HG02852 (cell line): ENCODE data around the gene GREB1.

Experiments used
- ATAC-seq: cut with Tn5 transposase; IDR thresholded peaks from one replicate; pipeline ENCODE4 v1.9.1; 2021; ENCODE audit warnings: mild to moderate bottlenecking, moderate library complexity; ENCODE audit not compliant: unreplicated experiment

Gene GREB1

DNA sequence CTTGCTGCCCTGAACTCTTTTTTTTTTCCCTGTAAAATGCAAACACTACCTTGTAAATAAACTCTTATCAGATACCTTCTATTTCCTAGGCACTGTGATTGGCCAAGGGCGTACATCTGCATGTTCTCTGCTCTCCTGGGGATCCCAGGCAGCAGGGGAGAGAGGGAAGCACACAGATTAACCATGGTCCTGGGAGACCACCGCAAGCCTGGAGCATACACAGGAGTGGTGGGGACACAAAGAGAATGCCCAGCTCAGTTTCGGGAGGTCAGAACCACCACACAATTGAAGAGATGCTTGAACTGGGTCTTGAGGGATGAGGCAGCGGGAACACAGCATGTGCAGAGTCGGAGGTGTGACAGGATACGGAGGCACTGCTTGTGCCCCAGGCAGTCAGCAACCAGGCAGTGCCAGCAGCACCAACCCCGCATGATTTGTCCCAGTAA lies 2.1 kb downstream of the GREB1 start:
- ATAC-seq = no peak

DNA sequence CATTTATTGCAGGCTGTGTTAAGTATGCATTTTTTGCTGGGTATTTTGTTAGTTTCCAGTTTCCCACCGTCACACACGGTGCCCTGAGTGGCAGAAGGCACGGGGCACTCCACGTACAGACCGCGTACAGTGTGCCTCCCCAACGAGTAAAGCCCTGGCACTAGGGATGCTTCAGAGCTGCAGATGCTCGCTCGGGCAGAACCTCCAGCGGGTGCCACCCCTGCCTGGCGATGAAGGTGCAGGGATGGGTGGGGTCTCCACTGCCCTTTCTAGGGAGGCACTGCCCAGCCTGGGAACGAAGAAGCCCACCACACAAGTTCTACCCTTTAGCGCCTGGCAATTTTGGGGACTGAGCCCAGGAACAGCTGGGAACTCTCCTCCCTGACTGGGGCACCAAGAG lies 4.1 kb downstream of the GREB1 start:
- no peak for ATAC-seq

DNA sequence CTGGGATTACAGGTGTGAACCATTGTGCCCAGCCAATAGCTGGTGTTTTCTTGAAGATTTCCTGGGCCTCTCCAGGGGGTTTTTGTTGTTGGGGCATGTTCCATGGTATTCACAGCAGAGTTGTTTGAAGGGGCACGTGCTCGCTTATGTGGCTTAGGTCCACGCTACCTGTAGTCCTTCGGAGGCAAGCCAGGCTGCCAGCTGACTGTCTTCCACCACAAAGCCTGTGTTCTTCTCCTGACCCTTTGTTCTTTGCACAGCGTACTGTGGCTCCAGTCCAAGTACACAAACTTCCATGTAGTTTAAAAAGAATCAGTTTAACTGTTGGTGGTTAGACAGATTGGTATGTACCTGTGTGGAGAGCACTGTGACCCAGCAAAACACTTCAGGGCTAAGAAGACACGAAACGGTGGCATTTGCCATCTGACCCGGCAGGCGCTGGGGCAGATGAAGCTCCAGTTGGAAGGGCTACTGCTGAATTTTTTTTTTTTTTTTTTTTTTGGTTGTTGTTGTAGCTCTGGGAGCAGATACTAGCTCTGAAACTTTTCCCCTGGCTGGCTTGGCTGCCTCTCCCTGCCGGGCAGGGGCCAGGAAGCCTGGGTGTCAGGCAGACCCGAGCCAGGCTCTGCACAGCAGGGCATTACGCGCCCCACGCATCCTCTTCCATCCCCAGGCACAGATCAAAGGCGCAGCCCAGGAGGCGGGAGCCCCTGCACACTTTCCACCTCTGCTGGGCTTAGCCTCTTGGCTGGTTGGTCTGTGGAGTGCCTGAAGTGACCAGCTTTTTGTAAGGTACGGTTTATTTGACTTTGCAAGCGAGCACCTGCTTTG lies 5.7 kb downstream of the GREB1 start:
- ATAC-seq = no peak

DNA sequence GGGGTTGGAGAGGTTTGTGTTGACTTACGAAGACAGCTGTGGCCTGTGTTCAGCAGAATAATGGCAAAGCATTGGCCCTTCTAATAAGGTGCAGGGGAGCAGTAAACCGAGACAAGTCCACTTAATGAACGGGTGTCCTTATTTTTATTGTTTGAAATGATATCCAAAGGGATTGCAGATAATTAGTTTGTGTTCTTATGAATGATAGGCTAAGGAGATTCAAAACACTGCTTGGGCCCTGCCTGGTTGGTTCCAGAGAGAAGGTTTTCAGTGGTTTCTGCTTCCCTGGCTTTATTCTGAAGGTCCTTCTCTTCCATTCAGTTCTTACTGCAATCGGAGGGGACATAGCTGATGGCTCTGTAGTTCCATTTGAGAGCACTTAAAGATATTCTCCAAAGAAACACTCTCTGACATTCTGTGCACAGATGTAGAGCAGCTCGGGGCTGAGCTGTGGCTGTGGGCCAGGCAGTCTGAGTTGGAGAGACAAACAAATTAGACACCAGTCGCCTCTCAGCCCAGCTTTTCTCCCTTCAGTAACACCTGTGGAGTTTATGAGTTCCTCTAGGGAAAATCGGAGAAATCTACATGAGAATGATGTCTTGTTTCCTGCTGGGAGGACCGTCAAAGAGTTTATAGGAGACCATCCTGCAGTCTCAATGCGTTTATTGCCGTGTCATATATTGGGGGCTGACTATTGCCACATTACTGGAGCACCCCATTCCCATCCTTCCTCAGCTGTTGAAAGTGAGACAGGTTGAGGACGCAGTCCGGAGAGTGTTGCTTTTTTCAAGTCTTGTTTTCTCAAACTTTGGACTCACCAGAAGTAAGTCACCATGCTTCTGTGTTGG lies 6.5 kb downstream of the GREB1 start:
- ATAC-seq = no peak

DNA sequence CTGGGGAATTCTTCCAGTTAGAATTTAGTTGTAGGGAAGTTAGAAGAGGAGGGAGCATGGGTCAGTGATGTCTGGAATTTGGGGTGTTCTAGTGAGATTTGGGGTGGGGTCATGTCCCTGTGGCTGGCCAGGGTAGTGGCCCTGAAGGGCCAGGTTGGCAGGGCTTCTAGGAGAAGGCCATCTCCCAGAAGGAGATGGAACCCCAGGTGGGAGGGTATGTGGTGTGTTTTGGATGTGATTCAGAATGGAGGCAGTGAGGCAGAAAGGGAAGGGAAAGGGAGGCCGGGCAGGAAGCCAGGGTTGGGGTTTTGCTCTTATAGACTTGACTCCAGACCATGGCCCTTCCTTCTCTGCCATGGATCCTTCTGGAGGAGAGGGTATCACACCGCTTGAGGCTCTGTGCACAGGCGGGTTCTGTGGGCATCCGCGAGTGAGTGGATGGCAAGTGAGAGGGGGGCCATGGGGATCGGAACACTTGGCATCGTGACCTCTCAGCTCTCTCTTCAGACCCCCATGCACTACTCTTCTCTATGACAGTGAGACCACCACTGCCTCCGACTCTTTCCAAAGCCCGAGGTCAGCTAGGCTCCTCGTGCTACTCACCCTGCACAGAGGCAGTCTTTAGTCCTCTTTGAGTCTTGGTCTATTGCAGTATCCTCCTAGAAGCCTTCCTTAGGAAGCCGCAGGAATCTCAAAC lies 7.3 kb downstream of the GREB1 start:
- ATAC-seq = no peak

DNA sequence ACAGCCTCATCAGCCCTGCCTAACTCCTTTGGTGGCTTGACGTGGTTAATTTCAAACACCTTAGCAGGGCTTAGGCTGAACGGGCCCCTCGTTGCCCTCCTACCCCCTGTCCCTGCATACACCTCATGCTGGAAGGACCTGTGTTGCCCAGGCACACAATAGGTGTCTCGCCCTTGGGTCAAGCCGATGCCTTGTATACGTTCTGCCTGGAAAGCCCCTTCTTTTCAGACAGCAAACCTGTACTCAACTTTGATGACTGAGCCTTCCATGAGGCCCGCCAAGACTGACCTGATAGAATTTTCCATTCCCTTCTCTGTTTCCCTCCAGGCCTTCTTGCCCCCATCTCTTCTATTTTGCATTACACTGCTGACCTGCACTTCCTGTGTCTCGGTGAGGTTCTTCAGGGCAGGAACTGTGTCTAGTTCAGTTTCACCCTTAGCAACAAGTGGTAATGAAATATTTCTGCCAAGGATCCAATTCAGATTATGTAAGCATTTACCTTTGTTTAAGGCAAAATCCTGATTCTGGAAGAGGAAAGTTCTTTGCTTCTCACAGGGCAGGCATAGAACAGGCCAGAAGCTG lies 7.9 kb downstream of the GREB1 start:
- no peak for ATAC-seq

DNA sequence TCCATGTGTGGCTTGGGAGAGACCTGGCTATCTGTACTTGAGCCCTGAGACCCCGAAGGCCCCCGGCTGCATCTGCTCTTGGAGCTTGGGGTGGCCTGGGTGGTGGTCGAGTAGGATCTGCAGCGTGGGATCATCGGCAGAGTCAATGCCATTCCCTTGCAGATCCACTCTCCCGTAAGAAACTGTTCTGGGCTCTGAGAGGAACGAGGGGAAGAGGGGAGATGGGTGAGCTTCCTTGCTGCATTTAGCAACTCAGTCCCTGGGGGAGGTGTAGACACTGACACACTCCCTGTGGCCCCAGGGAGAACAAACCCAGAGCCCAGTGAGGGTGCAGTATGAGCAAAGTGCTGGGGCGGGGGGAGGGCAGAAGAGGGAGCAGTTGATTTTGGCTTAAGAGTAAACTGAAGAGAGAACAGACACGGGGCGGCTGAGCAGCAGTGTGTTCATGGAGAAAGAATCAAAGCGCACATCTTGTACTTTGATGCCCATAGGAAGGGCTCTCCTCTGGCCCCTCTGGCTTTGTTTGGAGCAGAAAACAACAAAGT lies 8.5 kb downstream of the GREB1 start:
- ATAC-seq = no peak

DNA sequence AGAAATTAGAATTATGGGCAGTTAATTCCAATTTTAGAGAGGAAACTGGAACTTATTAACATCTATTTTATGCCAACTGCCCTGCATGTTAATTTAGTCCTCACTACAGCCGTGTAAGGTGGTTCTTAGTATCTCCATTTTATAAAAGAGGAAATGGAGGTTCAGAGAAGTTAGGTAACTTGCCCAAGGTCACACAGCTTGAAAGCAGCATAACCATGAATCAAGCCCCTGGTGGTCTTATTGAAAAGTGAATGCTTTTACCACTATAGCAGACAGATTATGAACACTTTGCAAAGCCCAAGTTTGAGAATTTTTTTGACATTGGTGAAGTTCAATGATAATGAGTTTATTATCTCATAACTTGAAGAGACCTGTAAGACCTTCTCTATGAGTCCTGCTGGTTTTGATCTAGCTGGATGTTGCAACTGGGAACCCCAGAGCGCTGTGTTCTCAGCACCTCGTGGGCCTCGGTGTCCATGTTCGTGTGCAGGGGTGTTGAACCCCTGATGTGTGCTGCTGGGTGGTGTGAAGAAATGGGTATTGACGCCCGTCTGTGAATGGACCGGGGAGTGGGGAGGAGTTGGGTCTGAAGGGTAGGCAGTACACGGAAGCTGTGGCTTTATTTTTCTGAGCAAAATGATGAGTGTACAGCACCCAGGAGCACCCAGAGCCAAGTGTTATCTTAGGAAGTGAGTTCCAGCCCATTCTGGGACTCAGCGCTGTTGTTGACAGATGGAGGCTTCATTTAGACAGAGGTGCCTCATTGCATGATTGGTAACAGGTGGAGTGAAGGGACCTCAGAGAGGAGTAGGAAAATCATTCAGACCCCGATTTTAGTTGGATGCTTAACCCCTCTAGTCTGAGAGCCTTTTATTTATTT lies 9.7 kb downstream of the GREB1 start:
- no peak for ATAC-seq

DNA sequence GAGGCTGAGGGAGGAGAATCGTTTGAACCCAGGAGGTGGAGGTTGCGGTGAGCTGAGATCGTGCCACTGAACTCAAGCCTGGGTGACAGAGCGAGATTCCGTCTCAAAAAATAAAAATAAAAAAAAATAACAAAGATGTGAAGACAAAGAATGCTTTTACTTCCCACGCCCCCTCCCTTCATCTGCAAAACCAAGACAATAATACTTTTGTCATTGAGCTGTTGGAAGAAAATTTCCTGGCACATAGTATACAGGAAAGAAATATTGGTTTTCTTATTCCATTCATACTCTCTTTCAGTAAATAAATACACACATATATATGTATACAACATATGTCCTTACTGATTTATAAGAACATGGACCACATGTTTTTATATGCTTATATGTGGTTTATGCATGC lies 12.2 kb downstream of the GREB1 start:
- no peak for ATAC-seq

DNA sequence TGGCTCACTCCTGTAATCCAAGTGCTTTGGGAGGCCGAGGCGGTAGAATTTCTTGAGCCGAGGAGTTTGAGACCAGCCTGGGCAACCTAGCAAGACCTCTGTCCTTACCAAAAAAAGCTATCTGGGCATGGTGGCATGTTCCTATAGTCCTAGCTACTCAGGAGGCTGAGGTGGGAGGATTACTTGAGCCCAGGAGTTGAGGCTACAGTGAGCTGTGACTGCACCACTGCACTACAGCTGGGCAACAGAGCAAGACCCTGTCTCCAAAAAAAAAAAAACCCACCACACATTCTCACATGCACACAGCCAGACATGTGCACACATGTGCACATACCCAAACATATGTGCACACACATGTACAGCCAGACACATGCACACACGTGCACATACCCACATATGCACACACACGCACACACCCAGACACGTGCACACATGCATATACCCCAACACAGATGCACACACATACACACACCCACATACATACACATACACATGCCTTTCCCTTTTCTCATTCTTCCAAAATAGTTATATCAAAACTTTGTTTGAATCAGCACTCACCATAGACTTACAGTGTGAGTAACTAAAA lies 14.2 kb downstream of the GREB1 start:
- ATAC-seq = no peak

DNA sequence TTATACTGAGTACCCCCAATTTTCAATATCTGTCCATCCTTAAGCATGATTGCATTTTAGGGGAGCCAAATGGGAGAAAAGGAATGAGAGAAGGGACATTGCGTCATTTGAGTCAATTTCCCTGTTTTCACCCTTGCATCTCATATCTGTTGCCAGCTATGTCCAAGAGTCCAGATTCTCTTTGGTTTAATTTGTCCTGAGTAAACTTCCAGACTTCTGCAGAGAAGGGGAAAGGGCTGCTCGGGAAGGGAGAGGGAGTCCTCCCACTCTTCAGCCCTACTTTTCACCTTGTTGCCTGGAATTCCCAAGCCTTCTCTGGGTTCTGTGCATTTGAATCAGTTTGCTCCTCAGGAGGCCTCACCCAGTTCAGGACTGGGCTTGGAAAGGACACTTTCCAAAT lies 16.5 kb downstream of the GREB1 start:
- ATAC-seq = no peak

DNA sequence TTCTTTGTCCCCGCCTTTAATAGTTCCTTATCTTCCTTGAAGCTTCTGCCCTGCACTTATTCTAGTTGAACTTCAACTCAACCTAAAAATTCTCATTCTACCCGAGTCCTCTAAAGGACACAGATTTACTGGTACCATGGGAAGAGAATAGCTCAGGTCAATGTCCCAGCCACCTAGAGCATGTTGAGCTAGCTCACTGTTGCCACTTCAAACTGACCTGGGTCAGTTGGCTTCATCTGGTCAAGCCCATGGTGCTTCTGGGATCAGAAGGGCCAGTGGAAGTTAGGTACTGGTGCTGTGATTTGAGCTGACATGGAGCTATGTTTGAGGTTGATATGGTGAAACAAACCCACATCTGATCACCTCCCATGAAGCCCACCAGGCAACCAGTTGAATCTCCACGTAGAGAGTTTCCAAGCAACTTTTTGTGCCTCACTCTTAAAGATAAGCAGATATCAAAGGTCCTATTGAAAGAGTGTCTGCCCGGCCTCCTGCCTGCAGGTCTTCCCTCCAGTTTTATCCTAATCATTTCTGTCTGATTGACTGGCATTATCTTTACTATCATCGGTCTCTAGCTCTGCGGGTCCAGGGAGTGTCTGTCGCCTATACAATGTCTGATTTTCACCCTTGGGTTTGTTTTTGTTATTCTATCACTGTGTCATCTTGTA lies 17.2 kb downstream of the GREB1 start:
- no peak for ATAC-seq

DNA sequence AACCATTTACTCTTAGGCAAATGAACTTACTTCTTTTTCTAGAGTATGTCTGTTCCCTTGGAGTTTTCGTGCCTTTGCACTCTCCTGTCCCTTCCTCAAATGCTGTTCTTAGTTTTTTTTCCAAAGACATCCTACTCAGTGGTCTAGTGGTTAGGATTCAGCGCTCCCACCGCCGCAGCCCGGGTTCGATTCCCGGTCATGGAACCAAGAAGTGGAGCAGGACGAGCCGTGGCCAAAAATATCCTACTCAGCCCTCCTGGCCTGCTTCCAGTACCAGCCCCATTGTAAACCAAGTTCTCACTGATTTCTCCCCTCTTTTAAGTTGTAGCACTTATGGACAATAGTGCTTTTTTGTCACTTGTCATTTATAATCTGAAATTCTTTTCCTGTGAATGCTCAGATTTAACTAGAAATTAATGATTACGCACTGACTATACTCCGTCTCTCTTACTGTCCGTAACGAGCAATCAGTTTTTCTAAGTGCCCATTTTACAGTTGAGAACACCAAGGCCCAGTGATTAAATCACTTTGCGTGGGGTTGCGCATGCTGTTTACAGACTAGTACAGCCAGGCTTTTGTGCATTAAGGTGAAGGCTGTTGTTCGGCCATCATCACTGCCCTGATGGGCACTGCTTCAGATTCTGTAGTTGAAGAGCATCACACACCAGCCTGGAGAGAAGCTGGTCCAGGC lies 17.9 kb downstream of the GREB1 start:
- ATAC-seq = no peak

DNA sequence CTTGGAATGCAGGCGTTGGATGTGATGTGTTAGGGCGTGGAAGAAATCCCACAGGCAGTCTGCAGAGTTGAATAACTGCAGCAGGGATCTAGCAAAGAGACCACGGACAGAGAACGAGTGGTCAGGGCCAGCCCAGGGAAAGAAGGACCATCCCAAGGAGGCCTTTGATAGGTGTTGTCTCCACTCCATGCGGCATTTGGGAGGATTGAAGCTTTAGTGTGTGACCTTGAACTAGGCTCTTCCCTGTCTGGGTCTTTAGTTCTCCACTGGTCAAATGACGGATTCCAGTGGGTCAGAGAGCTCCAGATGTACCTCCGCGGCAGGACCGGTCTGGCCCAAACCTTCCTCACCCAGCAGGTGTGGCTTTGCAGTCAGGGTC lies 18.4 kb downstream of the GREB1 start:
- no peak for ATAC-seq

DNA sequence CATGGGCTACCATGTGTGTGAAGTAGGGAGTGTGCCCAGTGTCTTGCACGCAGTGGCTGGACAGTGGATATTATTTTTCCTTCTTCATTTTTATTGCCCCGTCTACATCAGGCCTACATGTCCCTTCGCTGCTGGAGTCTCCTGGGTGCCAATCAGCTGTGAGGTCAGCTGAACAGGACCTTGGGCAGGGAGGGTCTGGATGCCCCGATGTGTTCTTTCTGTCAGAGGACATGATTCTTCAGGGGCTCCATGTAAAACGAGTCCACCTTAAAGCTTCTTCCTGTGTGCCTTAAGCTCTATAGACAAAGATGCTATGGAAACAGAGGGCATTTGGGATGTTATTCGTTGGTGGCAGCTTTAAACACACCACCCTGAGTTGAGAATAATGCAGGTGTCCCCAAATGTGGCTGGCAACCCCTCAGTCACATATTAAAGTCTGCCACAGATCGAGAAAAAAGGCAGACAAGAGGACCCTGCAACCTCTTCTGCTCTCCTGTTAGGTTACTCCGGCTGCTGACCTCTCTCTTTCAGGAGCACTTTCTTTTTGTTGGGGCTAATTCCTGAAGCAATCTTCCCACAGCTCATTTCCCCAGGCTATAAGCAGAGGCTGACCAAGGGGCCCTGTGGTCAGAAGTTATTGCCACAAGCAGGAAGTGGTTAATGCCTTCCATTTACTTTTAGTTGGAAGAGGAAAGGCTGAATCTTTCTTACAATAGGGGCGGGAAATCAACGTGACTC lies 20.0 kb downstream of the GREB1 start:
- no peak for ATAC-seq

DNA sequence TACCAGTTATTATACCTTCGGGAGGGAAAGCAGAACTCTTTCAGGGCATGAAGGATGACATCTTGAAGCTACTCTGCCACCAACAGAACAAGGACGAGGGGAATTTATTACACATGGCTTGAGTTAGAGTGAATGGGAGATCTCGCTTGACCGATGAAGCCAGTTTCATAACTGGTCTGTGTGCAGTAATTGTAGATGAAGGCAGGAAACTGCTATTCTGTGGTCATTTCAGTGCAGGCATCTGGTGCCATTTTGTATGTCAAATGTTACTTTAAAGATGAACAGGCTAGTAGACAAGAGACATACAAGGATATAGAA lies 20.5 kb downstream of the GREB1 start:
- ATAC-seq = no peak

DNA sequence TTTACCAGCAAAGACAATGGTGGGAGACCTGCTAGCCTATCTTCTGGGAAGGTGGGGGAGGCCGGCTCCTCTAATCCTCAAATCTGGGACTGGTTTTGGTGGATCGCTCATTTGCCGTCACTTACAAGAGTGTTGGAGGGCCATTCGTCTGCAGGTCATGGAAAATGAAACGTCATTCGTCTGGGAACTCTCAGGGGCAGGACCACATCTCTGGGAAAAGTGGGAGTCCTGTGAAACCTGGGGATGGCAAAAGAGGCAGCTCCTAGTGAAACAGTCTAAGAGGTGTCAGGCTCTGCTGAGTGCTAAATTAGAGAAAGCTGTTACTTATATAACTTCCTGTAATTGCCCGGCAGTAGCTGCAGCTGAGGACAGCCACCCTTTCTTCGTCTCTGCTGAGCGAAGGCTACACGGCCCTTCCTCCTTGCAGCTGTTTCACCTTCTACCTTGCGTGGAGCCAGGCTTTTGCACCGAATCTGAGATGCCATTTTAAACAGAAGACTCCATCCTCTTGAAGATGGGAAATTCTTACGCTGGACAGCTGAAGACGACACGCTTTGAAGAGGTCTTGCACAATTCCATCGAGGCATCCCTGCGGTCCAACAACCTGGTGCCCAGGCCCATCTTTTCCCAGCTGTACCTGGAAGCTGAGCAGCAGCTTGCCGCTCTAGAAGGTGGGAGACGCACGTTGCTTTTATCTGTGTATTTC lies 22.4 kb downstream of the GREB1 start:
- ATAC-seq = no peak
